HG03045 (cell line): Measurements from ENCODE around the gene EXOC8.

ENCODE experiments used
- ATAC-seq: cut with Tn5 transposase; IDR thresholded peaks from one replicate; pipeline ENCODE4 v1.9.1; 2021; ENCODE audit warnings: mild to moderate bottlenecking, moderate library complexity; ENCODE audit not compliant: unreplicated experiment

Gene EXOC8

GRCh38 chr1:231337472-231338269 is at the start of gene EXOC8:
Gene EXOC8, minus strand, starts transcription at chr1:231337852. Its CDS starts 107 bp downstream, at chr1:231337745.
- peak; percentile 78 for ATAC-seq

GRCh38 chr1:231386466-231386865 is 48.8 kb upstream of the EXOC8 start:
- no peak for ATAC-seq

GRCh38 chr1:231385416-231385748 is 47.7 kb upstream of the EXOC8 start:
- ATAC-seq: no peak

- ATAC-seq: no peak
These were observed 47.2 kb upstream of the EXOC8 start for GRCh38 chr1:231384696-231385415.

GRCh38 chr1:231383159-231383860 is 45.7 kb upstream of the EXOC8 start:
- ATAC-seq: no peak

- no peak for ATAC-seq
These were observed 44.8 kb upstream of the EXOC8 start for GRCh38 chr1:231382426-231382825.

GRCh38 chr1:231381729-231382128 is 44.1 kb upstream of the EXOC8 start:
- no peak for ATAC-seq

- ATAC-seq: peak; percentile 76
These were observed 39.4 kb upstream of the EXOC8 start for GRCh38 chr1:231376875-231377549.

- no peak for ATAC-seq
These were observed 38.4 kb upstream of the EXOC8 start for GRCh38 chr1:231376101-231376500.

- ATAC-seq: no peak
These were observed 36.7 kb upstream of the EXOC8 start for GRCh38 chr1:231374394-231374793.

- ATAC-seq: no peak
These were observed 34.8 kb upstream of the EXOC8 start for GRCh38 chr1:231372501-231372900.

- no peak for ATAC-seq
These were observed 31.6 kb upstream of the EXOC8 start for GRCh38 chr1:231369282-231369681.

GRCh38 chr1:231364192-231364591 is 26.5 kb upstream of the EXOC8 start:
- no peak for ATAC-seq

- no peak for ATAC-seq
These were observed 26.0 kb upstream of the EXOC8 start for GRCh38 chr1:231363624-231364023.

- ATAC-seq: no peak
These were observed 24.7 kb upstream of the EXOC8 start for GRCh38 chr1:231362325-231362724.

- no peak for ATAC-seq
These were observed 21.5 kb upstream of the EXOC8 start for GRCh38 chr1:231359113-231359512.

- ATAC-seq: peak; percentile 76
These were observed 20.2 kb upstream of the EXOC8 start for GRCh38 chr1:231357831-231358354.

- ATAC-seq: no peak
These were observed 19.6 kb upstream of the EXOC8 start for GRCh38 chr1:231357187-231357772.

GRCh38 chr1:231355171-231355570 is 17.5 kb upstream of the EXOC8 start:
- ATAC-seq: no peak

GRCh38 chr1:231354330-231355020 is 16.8 kb upstream of the EXOC8 start:
- no peak for ATAC-seq
